Loucy (cell line): Measurements from ENCODE around the gene ANXA6.

Source experiments
- EZH2phosphoT487 ChIP-seq: fragments of 200-600 bp; IDR thresholded peaks from 2 replicates; pipeline ENCODE4 v1.6.1; 2018; ENCODE audit warnings: antibody characterized with exemption, mild to moderate bottlenecking, moderate library complexity, borderline replicate concordance
- TF ChIP-seq, protein P1 (sequence below): fragments of 200-600 bp; sonication (generic); conservative IDR thresholded peaks from 2 replicates; pipeline ENCODE4 v1.5.1; 2014; ENCODE audit warnings: mild to moderate bottlenecking, antibody characterized with exemption, low read length

DNA sequence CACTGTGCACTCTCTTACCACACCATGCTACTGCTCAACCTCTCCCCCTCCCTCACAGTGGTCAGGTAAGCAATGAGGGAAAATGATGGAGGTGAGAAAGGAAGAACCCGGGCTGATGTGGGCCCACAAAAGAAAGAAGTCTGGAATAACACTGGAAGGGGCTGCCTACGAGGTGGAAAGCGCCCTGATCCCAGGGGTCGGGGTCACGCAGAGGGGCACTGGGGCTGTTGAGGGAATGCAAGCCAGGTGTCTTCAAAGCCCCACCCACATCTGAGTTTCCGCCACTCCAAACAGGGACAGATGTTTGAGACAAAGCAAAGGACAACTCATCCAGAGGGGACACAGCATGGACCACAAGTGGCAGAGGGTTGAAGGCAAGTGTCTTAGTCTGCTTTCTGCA lies 81.0 kb downstream of the ANXA6 start:
- TF ChIP-seq, protein P1, sequence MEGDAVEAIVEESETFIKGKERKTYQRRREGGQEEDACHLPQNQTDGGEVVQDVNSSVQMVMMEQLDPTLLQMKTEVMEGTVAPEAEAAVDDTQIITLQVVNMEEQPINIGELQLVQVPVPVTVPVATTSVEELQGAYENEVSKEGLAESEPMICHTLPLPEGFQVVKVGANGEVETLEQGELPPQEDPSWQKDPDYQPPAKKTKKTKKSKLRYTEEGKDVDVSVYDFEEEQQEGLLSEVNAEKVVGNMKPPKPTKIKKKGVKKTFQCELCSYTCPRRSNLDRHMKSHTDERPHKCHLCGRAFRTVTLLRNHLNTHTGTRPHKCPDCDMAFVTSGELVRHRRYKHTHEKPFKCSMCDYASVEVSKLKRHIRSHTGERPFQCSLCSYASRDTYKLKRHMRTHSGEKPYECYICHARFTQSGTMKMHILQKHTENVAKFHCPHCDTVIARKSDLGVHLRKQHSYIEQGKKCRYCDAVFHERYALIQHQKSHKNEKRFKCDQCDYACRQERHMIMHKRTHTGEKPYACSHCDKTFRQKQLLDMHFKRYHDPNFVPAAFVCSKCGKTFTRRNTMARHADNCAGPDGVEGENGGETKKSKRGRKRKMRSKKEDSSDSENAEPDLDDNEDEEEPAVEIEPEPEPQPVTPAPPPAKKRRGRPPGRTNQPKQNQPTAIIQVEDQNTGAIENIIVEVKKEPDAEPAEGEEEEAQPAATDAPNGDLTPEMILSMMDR, result no peak; the same call in 1 of the 2 replicates
- no peak for TF ChIP-seq EZH2phosphoT487
